CD14-positive monocyte (primary cell): ENCODE data around the gene XRN1. TPM values are rescaled to one million over a fixed set of nuclear protein-coding genes. Genes with fewer than 3 reads are reported as not detected.

Experiments
- DNase-seq, 3 donors: peaks; one replicate each; pipeline ENCODE4 v3.0.0-alpha.2; 2011 to 2022
- H2AFZ ChIP-seq: 2 replicates; pipeline ENCODE4 v1.6.0; 2012; ENCODE audit warnings: mild to moderate bottlenecking, low read depth, low read length, inconsistent platforms; ENCODE audit not compliant: insufficient read depth, poor library complexity, severe bottlenecking
- H3K27ac ChIP-seq, 2 donors: 1 replicate in 1 of 2; 2 replicates in 1 of 2; pipeline ENCODE4 v1.5.1; 2012 to 2013; ENCODE audit warnings: low read length in 2 of 2, control low read depth in 1 of 2, inconsistent platforms in 1 of 2, low read depth in 1 of 2, mild to moderate bottlenecking in 1 of 2
- H3K27me3 ChIP-seq, 2 donors: one replicate each; pipeline versions ENCODE4 v1.6.0 to v1.6.1; 2011 to 2013; ENCODE audit warnings: low read length in 2 of 2; ENCODE audit not compliant: control insufficient read depth in 2 of 2, insufficient read depth in 2 of 2
- H3K36me3 ChIP-seq, 2 donors: replicated peaks in 1 of 2; 1 replicate in 1 of 2; 2 replicates in 1 of 2; pipeline versions ENCODE4 v1.5.1 to v1.6.1; 2012 to 2013; ENCODE audit warnings: low read length in 2 of 2, control low read depth in 1 of 2, inconsistent platforms in 1 of 2, mild to moderate bottlenecking in 1 of 2; ENCODE audit not compliant: insufficient read depth in 2 of 2, control insufficient read depth in 1 of 2
- H3K4me1 ChIP-seq, 2 donors: 1 replicate in 1 of 2; 2 replicates in 1 of 2; pipeline versions ENCODE4 v1.5.1 to v1.6.1; 2012 to 2013; ENCODE audit warnings: low read length in 2 of 2, control low read depth in 1 of 2, inconsistent platforms in 1 of 2, mild to moderate bottlenecking in 1 of 2, moderate library complexity in 1 of 2; ENCODE audit not compliant: insufficient read depth in 2 of 2, control insufficient read depth in 1 of 2
- H3K4me2 ChIP-seq: replicated peaks from 2 replicates; pipeline ENCODE3; 2012; ENCODE audit warnings: low read length, moderate library complexity, mild to moderate bottlenecking; ENCODE audit not compliant: poor library complexity, severe bottlenecking; ENCODE audit errors: extremely low read depth
- H3K4me3 ChIP-seq, 3 experiments: fragments of 200-600 bp in 1 of 3; sonication (generic) in 1 of 3; replicated peaks in 1 of 3; 1 replicate in 2 of 3; 2 replicates in 1 of 3; pipeline ENCODE4 v1.5.1; 2011 to 2013; ENCODE audit warnings: low read length in 3 of 3, mild to moderate bottlenecking in 3 of 3, control low read depth in 2 of 3, low read depth in 2 of 3, inconsistent platforms in 1 of 3, moderate library complexity in 1 of 3
- H3K79me2 ChIP-seq: 2 replicates; pipeline ENCODE4 v1.6.0; 2012; ENCODE audit warnings: mild to moderate bottlenecking, control low read depth, inconsistent platforms, low read length, moderate library complexity; ENCODE audit not compliant: insufficient read depth
- H3K9ac ChIP-seq: 2 replicates; pipeline ENCODE4 v1.6.0; 2017; ENCODE audit warnings: low read length, mild to moderate bottlenecking; ENCODE audit not compliant: insufficient read depth, poor library complexity, severe bottlenecking
- H3K9me3 ChIP-seq, 2 donors: replicated peaks in 1 of 2; 1 replicate in 1 of 2; 2 replicates in 1 of 2; pipeline versions ENCODE4 v1.5.1 to v1.6.1; 2012 to 2013; ENCODE audit warnings: low read length in 2 of 2, control low read depth in 1 of 2; ENCODE audit not compliant: control insufficient read depth in 1 of 2, insufficient read depth in 1 of 2
- H4K20me1 ChIP-seq: 2 replicates; pipeline ENCODE4 v1.6.0; 2012; ENCODE audit warnings: mild to moderate bottlenecking, low read length, control low read depth, moderate library complexity; ENCODE audit not compliant: insufficient read depth
- H3K27ac Mint-ChIP-seq, 7 donors: one replicate each; pipeline ENCODE4 v1.8.0; 2020; ENCODE audit warnings: mild to moderate bottlenecking in 7 of 7, mixed read lengths in 7 of 7, moderate library complexity in 6 of 7, inconsistent platforms in 2 of 7
- H3K27me3 Mint-ChIP-seq, 3 donors: one replicate each; pipeline ENCODE4 v1.8.0; 2021 to 2022; ENCODE audit warnings: low read depth in 3 of 3, mild to moderate bottlenecking in 3 of 3, mixed read lengths in 3 of 3, moderate library complexity in 3 of 3, inconsistent platforms in 1 of 3
- H3K36me3 Mint-ChIP-seq, 2 donors: one replicate each; pipeline ENCODE4 v1.8.0; 2020; ENCODE audit warnings: mixed read lengths in 2 of 2, inconsistent platforms in 1 of 2, mild to moderate bottlenecking in 1 of 2
- H3K4me1 Mint-ChIP-seq: one replicate; pipeline ENCODE4 v1.8.0; 2020; ENCODE audit warnings: mild to moderate bottlenecking, mixed read lengths
- H3K4me3 Mint-ChIP-seq, 2 donors: one replicate each; pipeline ENCODE4 v1.8.0; 2020; ENCODE audit warnings: mild to moderate bottlenecking in 2 of 2, mixed read lengths in 2 of 2, moderate library complexity in 1 of 2
- H3K9me3 Mint-ChIP-seq, 7 donors: one replicate each; pipeline ENCODE4 v1.8.0; 2020 to 2022; ENCODE audit warnings: mixed read lengths in 7 of 7, mild to moderate bottlenecking in 6 of 7, moderate library complexity in 6 of 7, inconsistent platforms in 2 of 7
- WGBS: methylation state at CpG from one replicate; pipeline ENCODE4 v1.1.5; 2013; ENCODE audit warnings: missing lambda C conversion rate; ENCODE audit not compliant: insufficient coverage; 5-methylcytosine and 5-hydroxymethylcytosine counted together
- intact Hi-C, 2 donors: fragments of 100-400 bp; cut with micrococcal nuclease; formaldehyde crosslinking; loops; one replicate each; pipeline versions ENCODE4 v1.15.0 to v1.15.1; 2023
- polyA plus RNA-seq, 3 donors: library from polyadenylated mRNA; depleted of rRNA in 1 of 3; unstranded in 2 of 3; stranded (reverse) in 1 of 3; fragments of 300-500 nt in 2 of 3; fragments of >200 nt in 1 of 3; fragmentation: Illumina TruSeq in 2 of 3; gene quantifications; 1 replicate in 2 of 3; 2 replicates in 1 of 3; pipeline ENCODE4 v1.2.3, GENCODE V29; 2012 to 2021
- TF ChIP-seq, protein P1 (sequence below): fragments of 200-600 bp; IDR thresholded peaks from one replicate; pipeline ENCODE4 v1.8.0; 2022; ENCODE audit warnings: antibody characterized with exemption, mild to moderate bottlenecking

Gene XRN1
- polyA plus RNA-seq, 3 donors = 8.6 to 47.9 (median 24.3) TPM

DNA sequence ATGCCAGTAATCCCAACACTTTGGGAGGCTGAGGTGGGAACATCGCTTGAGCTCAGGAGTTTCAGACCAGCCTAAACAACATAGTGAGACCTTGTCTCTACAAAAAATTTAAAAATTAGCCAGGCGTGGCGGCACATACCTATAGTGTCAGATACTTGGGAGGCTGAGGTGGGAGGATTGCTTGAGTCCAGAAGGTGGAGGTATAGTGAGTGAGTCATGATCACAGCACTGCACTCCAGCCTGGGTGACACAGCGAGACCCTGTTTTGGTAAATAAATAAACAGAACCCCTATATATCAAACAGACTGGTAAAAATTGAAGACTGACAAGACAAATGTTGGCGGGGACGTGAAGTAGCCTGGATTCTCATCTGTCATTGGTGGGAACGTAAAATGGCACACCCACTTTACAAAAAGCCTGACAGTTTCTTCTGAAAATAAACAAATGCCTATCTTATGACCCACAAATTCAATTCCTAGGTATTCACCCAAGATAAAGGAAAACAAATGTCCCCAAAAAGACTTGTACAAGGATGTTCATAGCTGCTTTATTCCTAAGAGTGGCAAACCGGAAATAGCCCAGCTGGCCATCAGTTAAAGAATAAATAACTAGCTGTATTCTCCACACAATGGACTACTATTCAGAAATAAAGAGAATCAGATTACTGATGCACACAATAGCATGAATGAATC lies 175.5 kb downstream of the XRN1 start:
- H3K36me3 Mint-ChIP-seq = no peaks in the 10 kb centered on the region
- peaks cover 54% of the 10 kb centered on the region for H3K4me1 Mint-ChIP-seq
- H3K27me3 Mint-ChIP-seq = peaks cover 0 to 2% (median 0%) of the 10 kb centered on the region in 3 donors
- Histone ChIP-seq H3K9me3 (no peaks in the 10 kb centered on the region), H3K4me3 (no peak overlapping the region), H3K27me3 (no peaks in the 10 kb centered on the region), H4K20me1 (no peaks in the 10 kb centered on the region), H2AFZ (no peak overlapping the region), H3K79me2 (no peaks in the 10 kb centered on the region), H3K27ac (no peak overlapping the region), H3K36me3 (no peaks in the 10 kb centered on the region), H3K9ac (no peak overlapping the region), H3K4me2 (no peak overlapping the region), H3K4me1 (peaks cover 41 to 61% of the 10 kb centered on the region in 2 donors)
- no peak overlapping the region for H3K4me3 Mint-ChIP-seq
- no peak for DNase-seq
- peaks cover 0 to 2% (median 0%) of the 10 kb centered on the region in 7 donors for H3K9me3 Mint-ChIP-seq
- TF ChIP-seq, protein P1, sequence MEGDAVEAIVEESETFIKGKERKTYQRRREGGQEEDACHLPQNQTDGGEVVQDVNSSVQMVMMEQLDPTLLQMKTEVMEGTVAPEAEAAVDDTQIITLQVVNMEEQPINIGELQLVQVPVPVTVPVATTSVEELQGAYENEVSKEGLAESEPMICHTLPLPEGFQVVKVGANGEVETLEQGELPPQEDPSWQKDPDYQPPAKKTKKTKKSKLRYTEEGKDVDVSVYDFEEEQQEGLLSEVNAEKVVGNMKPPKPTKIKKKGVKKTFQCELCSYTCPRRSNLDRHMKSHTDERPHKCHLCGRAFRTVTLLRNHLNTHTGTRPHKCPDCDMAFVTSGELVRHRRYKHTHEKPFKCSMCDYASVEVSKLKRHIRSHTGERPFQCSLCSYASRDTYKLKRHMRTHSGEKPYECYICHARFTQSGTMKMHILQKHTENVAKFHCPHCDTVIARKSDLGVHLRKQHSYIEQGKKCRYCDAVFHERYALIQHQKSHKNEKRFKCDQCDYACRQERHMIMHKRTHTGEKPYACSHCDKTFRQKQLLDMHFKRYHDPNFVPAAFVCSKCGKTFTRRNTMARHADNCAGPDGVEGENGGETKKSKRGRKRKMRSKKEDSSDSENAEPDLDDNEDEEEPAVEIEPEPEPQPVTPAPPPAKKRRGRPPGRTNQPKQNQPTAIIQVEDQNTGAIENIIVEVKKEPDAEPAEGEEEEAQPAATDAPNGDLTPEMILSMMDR = no peak
- 100% methylated on average over 3 of the region's 8 CpGs for WGBS
- intact Hi-C loops = loop anchor here in 1 of 2 donors (10.0 kb wide), 1 partner anchor 48 kb away; the partner anchor contains the start of gene GK5
- H3K27ac Mint-ChIP-seq = peak overlapping the region in 4 of 7 donors; percentile 16 to 76 (median 30)

DNA sequence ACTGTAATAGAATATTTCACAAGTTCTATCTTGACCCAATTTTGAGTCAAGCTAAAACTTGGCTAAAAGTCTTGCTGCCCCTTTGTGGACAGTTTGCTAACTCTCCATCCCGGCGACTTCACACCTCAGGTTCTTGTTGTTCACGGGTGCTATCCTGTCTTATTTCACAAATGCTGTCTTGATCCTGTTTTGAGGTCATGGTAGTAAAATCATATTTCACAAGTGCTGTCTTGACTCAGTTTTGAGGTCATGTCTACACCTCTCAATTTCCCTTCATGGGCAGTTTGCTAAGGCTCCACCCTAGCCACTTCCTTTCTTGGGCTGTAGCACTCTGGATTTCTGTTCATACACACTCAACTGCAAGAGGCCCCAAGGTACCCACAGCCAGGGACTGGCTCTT lies 177.4 kb downstream of the XRN1 start:
- H3K36me3 ChIP-seq = no peaks in the 10 kb centered on the region
- H3K27me3 Mint-ChIP-seq = peaks cover 0 to 2% (median 0%) of the 10 kb centered on the region in 3 donors
- no peaks in the 10 kb centered on the region for H4K20me1 ChIP-seq
- H3K4me3 ChIP-seq = no peak overlapping the region
- peak overlapping the region; percentile 73 to 97 (median 91) for H3K27ac Mint-ChIP-seq
- H3K36me3 Mint-ChIP-seq = no peaks in the 10 kb centered on the region
- H3K27me3 ChIP-seq = no peaks in the 10 kb centered on the region
- H3K9ac ChIP-seq = no peak overlapping the region
- no peaks in the 10 kb centered on the region for H3K9me3 ChIP-seq
- H3K4me1 ChIP-seq = peaks cover 22 to 42% of the 10 kb centered on the region in 2 donors
- no CpG with 5 or more reads among the region's 3 CpGs for WGBS
- H3K79me2 ChIP-seq = no peaks in the 10 kb centered on the region
- H3K27ac ChIP-seq = peak overlapping the region; percentile 43 to 78
- intact Hi-C loops = loop anchor here in 1 of 2 donors (10.0 kb wide), 1 partner anchor 46 kb away; the partner anchor contains the start of gene GK5
- TF ChIP-seq, protein P1 = no peak
- peaks cover 37% of the 10 kb centered on the region for H3K4me1 Mint-ChIP-seq
- H3K4me2 ChIP-seq = peak overlapping the region; percentile 40
- H3K4me3 Mint-ChIP-seq = peak overlapping the region in 1 of 2 donors; percentile 52
- peak overlapping the region; percentile 9 for H2AFZ ChIP-seq
- peaks cover 0 to 2% (median 0%) of the 10 kb centered on the region in 7 donors for H3K9me3 Mint-ChIP-seq
- peak; percentile 74 to 88 (median 80) for DNase-seq
